ENCODE data around the gene KIF26B. TPM values are rescaled to one million over a fixed set of nuclear protein-coding genes. Genes with fewer than 3 reads are reported as not detected.

Gene KIF26B
- polyA plus RNA-seq, 1 donor, result 1.00 TPM

DNA sequence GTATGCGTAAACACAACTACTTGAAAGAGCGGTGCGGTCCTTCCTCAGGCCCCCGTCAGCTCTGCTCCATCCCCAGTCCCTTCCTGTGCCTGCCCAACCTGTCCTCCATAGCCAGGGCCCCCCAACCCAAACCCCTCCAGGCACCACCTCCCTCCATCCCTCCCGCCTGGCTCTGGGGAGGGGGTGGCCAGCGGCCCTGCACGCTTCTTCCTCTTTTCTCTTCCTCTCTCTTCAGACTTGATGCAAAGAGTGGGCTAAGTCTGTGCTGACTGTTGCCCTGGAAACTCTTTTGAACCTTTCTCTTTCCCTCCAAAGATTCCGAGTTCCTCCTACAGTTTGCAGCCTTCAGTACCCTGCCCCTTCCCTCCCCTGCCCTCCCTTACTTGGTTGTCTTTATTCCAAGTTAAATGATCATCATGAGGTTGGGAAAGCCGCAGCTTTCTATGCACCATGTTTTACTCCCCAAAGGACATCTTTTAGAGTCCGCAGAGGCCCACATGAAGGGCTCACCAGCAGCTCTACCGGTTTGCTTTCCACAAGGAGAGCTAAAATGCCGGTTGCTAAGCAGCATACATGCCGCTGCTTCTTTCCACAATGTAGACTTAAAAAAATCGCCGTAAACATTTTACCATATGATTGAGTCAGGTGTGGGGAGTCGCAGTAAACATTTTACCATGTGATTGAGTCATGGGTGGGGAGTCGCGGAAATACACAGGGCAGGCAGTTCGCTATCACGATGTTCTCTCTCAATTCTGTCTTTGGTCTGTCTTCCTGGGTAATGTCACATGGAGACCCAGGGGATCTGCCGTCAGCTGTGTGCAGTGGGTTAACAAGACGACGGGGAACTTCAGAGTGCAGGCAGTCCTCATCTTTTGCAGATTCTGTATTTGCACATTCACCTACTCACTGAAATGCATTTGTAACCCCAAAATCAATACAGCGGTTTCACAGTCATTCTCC is 525.3 kb downstream of the KIF26B start:
- DNase-seq (ENCODE audit: low read depth), result no peak

DNA sequence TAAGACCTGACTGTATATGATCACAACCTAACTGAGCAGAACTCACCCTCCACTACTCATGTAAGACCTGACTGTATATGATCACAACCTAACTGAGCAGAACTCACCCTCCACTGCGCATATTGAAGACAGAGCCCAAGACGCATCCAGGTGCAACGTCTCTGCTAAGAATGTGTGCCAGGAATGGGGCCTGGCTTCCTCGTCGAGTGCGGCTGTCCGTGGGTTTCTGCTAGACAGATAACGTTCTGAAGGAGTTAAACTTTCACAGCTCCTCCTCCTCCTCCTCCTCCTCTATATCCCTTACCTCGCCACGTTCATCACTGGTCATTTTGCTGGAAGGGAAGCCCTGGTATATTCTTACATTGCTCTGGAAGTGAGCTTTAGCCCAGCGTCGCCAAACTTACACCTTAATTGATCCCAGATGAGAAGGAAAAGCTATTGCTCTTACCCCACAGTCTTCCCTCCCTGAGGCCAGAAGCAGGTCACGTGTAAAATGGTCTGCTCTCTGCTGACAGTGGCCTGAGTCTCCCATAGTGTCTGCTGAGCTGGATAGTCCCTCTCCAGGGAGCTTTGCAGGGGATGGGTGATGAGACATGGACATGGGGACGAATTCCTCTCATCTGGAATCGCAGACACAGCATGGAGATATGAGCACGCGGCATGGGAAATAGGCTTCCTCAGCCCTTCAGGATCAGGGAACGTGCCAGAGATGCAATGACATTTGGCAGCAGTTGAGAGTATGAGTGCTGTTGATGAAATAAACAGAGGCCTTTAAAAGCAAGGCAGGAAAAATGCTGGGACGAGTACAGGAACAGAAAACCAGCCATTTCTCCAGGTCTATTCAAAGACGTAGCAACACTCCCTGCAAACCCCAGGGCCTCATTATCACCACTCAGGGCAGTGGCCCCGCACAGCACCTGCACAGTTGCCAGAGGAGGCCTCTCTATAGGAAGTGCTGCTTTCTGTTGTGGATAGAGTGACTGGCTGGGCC is 528.1 kb downstream of the KIF26B start:
- peak; percentile 46 for DNase-seq (ENCODE audit: low read depth)

DNA sequence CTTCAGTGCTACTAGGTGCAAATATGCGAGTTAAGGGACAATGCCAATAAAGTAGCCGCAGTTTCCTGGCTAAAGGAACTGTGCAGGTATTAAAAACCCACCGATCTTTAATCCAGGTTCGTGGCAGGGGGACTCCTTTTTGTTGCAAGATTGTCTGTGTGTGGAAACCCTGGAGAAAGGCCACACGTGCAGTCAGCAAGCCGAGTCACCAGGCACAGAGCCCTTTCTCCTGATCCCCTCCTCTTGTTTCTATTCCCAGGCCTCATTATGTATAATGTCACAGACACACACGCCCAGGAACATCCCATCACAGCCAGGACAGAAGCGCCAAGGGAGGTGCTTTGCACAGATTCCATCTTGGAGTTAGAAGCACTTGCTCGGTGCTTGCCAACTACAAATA is 528.9 kb downstream of the KIF26B start:
- DNase-seq (ENCODE audit: low read depth), result no peak

DNA sequence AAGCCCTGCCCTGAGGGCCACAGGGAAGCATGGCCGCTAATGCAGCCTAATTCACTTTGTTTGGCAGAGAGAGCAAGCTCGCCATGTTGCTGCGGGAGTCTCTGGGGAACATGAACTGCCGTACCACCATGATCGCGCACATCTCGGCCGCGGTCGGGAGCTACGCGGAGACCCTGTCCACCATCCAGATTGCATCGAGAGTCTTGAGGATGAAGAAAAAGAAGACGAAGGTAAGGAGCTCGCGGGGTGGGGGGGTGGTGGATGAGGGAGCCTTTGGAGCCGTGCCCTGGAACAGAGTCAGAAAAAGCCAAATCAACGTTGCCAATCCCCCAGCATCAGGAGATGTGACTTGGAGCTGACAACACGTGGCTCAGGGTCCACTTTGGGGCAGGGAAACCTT is 529.4 kb downstream of the KIF26B start:
- no peak for DNase-seq (ENCODE audit: low read depth)

DNA sequence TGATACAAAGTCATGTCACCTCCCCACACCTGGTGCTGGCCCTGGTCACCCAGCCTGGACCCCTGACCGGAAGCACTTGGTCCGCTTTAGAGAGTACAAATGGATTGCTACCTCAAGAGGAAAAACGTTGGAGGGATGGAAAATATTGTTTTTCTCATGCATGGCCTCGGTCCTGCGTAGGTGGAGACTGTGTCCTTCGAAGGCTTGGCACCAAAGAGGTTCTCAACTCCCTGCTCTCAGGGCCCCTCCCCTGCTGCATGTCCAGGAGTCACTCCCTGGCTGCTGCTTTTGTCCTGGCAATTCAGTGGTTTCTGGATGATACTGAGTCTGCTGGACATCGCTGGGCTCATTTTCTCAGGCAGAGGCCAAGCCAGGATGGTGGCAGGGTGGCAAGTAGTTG is 529.8 kb downstream of the KIF26B start:
- no peak for DNase-seq (ENCODE audit: low read depth)

DNA sequence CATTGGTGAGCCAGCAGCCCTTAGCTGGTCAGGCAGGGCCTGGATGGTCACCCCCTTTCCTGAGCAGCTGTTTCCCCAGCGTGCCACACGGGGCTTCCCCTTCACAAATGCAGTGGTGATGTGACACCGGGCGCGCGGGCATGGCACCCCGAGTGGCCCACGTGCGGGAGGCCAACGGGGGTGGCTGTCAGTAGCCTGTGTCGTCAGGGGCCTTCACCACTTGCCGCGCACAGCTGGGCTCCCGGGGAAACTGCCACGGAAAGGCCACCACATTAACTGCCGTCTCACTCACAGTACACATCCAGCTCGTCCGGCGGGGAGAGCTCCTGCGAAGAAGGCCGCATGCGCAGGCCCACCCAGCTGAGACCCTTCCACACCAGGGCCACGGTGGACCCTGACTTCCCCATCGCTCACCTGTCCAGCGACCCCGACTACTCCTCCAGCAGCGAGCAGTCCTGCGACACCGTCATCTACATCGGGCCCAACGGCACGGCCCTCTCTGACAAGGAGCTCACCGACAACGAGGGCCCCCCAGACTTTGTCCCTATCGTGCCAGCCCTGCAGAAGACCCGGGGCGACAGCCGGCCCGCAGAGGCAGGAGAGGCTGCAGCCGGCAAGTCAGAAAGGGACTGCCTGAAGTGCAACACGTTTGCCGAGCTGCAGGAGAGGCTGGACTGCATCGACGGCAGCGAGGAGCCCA is 530.5 kb downstream of the KIF26B start:
- no peak for DNase-seq (ENCODE audit: low read depth)

DNA sequence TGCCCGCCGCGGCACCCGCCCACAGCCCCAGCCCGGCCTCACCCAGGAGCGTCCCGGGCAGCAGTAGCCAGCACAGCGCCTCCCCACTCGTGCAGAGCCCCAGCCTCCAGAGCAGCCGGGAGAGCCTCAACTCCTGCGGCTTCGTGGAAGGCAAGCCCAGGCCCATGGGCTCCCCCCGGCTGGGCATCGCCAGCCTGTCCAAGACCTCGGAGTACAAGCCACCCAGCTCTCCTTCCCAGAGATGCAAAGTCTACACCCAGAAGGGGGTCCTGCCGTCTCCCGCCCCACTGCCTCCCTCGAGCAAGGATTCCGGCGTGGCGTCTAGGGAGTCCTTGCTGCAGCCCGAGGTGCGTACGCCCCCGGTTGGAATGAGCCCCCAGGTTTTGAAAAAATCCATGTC is 531.2 kb downstream of the KIF26B start:
- no peak for DNase-seq (ENCODE audit: low read depth)

DNA sequence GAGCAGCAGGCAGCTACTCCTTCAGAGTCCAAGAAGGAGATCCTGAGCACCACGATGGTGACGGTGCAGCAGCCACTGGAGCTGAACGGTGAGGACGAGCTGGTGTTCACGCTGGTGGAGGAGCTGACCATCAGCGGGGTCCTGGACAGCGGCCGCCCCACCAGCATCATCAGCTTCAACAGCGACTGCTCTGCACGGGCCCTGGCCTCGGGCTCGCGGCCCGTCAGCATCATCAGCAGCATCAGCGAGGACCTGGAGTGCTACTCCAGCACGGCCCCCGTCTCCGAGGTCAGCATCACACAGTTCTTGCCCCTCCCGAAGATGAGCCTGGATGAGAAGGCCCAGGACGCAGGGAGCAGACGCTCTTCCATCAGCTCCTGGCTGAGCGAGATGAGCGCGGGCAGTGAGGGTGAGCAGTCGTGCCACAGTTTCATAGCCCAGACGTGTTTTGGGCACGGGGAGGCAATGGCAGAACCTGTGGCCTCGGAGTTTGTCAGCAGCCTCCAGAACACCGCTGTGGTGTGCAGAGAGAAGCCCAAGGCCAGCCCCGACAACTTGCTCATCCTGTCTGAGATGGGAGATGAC is 531.8 kb downstream of the KIF26B start:
- DNase-seq (ENCODE audit: low read depth), result no peak

DNA sequence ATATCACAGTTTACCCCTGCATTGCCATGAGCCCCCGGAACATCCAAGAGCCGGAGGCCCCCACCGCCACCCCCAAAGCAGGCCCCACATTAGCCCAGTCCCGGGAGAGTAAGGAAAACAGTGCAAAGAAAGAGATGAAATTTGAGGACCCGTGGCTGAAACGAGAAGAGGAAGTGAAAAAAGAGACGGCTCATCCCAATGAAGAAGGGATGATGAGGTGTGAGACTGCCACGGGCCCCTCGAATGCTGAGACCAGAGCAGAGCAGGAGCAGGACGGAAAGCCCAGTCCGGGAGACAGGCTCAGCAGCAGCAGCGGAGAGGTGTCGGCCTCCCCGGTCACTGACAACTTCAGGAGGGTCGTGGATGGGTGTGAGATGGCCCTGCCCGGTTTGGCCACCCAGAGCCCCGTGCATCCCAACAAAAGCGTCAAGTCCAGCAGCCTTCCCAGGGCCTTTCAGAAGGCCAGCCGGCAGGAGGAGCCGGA is 532.4 kb downstream of the KIF26B start:
- no peak for DNase-seq (ENCODE audit: low read depth)

DNA sequence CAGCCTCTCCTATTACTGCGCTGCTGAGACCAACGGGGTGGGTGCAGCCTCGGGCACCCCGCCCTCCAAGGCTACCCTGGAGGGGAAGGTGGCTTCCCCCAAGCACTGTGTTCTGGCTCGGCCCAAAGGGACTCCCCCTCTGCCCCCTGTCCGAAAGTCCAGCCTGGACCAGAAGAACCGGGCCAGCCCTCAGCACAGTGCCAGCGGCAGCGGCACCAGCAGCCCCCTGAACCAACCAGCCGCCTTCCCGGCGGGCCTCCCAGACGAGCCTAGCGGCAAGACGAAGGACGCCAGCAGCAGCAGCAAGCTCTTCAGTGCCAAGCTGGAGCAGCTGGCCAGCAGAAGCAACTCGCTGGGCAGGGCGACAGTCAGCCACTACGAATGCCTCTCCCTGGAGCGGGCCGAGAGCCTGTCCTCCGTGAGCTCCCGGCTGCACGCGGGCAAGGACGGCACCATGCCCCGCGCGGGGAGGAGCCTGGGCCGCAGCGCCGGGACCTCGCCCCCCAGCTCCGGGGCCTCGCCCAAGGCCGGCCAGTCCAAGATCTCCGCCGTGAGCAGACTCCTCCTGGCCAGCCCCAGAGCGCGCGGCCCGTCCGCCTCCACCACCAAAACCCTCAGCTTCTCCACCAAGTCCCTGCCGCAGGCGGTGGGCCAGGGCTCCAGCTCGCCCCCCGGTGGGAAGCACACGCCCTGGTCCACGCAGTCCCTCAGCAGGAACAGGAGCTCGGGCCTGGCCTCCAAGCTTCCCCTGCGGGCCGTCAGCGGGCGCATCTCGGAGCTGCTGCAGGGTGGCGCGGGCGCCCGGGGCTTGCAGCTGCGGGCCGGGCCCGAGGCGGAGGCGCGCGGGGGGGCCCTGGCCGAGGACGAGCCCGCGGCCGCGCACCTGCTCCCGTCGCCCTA is 533.1 kb downstream of the KIF26B start:
- DNase-seq (ENCODE audit: low read depth), result no peak

DNA sequence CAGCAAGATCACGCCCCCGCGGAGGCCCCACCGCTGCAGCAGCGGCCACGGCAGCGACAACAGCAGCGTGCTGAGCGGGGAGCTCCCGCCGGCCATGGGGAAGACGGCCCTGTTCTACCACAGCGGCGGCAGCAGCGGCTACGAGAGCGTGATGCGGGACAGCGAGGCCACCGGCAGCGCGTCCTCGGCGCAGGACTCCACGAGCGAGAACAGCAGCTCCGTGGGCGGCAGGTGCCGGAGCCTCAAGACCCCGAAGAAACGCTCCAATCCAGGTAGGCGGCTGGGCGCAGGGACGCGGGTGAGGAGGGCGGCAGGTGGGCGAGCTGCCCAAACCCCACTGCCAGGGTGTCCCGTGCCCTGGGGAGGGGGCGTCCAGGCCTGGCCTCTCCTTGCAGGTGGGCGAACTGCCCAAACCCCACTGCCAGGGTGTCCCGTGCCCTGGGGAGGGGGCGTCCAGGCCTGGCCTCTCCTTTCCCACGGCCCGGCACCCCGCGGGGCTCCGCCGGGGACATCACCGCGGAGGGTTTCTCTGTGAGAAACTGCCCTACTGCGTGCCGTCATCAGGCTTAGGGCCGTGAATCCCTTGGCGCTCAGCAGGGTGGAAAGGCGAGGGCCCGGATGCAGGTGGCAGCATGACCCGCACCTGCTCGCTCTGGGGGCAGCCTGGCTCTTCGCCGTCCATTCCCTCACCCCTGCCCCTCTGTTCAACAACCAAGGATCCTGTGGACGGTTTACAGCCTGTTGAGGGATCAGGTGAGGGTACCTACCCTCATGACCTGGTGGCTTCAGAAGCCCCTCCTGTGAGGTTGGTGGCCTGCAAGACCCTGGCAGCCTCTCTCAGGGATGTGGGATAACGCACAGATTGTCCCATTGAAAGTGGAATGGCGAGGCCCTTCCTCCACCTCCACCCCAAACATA is 534.0 kb downstream of the KIF26B start:
- no peak for DNase-seq (ENCODE audit: low read depth)

DNA sequence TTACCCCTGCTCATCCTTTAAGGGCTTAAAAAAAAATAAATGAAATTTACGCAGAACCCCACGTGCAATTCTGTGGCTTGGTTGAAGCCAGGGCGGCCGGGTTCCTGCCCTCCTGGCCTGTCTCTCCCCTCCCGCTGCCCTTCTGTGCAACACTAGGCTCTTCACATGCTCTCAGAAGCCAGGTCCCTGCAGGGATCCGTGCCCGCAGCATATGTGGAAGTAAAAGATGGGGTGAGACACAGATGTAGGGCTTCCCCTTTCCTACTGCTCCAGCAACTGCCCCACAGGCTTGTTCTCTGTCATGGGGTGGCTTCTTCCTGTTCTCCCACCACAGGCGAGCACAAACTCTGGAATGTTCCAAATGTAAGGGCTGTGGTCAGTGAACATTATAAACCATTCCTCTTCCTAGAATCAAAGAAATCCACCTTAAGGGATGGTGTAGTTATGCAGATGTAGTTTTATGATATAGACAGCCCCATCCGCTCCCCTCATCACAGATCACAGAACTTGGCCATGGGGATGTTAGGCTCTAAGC is 535.4 kb downstream of the KIF26B start:
- no peak for DNase-seq (ENCODE audit: low read depth)

DNA sequence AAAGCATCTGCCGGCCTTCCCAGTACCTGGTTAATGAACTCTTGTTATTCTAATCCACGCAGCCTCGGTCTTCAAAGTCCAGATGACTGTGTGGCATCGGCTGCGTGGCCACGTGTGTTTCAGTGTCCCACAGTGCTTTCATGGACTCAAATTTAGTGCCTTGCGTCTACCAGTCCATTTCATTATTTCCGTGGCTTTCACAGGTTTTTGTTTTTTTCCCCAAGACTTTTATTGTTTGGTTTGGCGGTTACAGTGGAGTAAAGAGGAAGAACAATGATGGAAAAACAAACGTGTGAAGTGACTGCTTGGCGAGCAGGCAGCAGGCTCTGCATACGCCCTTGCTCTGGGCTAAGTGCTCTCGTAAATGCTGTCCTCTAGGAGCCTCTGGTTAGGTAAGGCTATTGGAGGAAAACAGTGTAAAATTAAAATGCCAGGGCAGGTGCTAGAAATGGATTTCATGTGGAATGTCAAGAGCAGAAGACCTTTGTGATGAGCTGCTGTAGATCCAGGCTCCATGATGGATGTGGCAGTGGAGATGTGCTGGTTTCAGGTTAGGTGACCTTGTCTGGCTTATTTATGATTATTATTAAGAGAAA is 536.3 kb downstream of the KIF26B start:
- no peak for DNase-seq (ENCODE audit: low read depth)

DNA sequence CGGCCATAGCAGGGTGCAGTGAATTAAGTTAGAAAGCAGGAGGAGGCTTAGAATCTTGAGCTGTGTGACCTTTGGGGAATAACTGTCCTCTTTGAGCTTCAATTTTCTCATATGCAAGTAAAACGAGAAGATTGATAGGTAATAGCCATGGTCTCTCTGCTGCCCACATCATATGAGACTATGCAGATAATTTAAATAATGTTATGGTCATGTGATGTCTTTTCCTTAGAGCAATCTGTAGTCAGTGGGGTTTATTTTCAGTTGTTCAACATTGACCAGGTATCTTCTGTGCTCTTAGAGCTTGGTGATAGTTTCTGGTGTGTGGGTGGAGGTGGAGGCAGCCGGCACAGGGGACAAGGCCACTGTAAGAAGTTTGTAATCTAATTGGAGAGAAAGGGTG is 537.1 kb downstream of the KIF26B start:
- no peak for DNase-seq (ENCODE audit: low read depth)

DNA sequence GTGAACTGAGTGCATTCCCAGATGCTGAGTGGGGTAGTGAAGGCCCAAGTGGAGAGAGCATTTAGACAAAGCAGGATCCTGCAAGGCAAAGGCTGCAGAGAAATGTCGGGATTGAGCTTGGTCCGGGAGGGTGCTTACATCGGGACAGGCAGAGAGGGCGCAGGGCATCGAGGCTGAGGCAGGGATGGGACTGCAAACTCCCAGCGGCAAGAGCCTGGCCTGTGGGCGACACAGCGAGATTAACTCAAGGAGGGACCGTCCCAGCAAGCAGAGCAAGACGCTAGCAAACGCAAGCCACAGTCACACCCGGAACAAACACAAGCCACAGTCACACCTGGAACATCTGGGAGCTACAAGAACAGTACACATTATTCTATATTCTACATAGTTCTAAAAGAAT is 537.5 kb downstream of the KIF26B start:
- DNase-seq (ENCODE audit: low read depth), result no peak

DNA sequence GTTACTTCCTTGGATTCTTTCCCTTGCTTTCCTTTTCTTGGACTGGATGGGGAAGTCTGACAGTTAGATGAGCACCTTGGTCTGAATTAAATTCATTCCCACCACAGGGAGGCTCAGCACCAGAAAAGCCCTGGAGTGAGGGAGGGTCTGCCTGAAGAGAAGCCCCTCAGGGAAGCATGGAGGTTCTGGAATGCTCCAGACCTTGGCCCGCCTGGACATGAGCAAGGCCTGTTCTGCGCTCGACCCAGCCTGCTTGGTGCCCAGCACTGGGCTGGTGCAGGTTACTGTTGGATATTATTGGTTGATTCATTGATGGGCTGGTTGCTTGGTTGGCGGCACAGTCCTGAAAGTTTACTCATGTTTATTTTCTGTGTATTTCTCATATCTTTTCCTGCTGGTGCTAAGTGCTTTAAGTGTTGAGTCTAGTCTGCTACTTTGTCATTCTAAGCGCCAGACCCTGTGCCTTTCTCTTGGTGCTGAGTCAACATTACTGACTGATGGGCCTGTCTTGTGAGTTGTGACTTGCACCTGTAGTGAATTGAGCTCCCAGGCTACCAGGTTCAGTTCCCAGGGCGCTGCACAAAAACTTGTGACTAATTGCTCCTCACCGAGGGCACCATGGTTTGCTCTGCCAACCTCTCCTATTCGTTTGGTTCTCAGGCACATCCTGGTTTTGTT is 538.5 kb downstream of the KIF26B start:
- no peak for DNase-seq (ENCODE audit: low read depth)

DNA sequence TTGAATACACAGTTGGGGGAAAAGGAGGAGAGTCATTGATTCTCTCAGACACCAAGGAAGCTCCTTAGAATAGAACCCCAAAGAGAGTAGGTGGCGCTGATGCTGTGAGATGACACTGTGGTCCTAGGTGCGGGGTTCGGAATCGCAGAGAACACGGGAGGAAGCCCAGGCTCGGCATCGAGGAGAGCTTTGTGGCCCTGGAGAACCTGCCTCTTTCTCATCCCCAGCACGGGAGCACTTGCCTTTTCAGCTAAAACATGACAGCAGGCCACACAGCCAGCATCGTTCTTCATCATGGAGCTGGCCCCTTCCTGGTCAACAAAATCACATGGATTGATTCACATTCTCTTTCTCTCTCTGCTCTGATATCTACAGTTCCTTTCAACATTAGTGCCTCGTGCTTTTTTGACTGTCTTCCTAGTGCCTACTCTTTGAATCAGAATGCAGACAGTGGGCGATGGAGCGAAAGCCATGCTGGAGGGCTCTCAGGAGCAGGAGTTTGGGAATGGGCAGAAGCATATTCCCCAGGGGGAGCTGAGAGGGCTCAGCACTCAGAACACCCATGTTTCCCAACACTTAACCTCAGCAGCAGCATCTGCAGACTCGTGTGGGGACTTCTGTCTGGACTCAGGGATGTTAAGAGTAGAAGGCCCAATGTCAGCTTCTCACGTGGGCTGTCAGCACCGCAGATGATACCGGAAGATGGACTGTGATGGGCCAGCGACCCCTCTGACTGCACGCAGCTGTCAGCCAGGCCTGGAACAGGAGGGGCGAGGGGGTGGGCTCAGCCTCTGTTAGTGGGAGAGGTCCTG is 539.4 kb downstream of the KIF26B start:
- DNase-seq (ENCODE audit: low read depth), result no peak
